ENCODE measurements around the gene OPALIN.

- TF ChIP-seq CTCF (IDR thresholded peaks at IDR 0.05; ENCODE audit: extremely low read depth in 1 of 2, insufficient read depth in 1 of 2, low read depth in 1 of 2, low read length in 2 of 2) (no peak), POLR2A (IDR thresholded peaks at IDR 0.05; ENCODE audit: low read depth, low read length) (no peak), MYC (IDR thresholded peaks at IDR 0.05; ENCODE audit: low read depth, low read length) (no peak), JUN (IDR thresholded peaks at IDR 0.05; ENCODE audit: borderline replicate concordance, insufficient read depth, insufficient read length, low read depth) (no peak), EZH2 (IDR thresholded peaks at IDR 0.05; ENCODE audit: borderline replicate concordance, low read depth, low read length, severe bottlenecking) (no peak)
- TF ChIP-seq, protein P1, sequence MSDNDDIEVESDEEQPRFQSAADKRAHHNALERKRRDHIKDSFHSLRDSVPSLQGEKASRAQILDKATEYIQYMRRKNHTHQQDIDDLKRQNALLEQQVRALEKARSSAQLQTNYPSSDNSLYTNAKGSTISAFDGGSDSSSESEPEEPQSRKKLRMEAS (IDR thresholded peaks at IDR 0.05; ENCODE audit: insufficient read depth, insufficient read length): no peak
Measured at GRCh38 chr10:96390460-96390864, 31.7 kb upstream of the OPALIN start.

All from endothelial cell of umbilical vein (primary cell).